ENCODE measurements around the gene AEN.

The AEN gene

DNA sequence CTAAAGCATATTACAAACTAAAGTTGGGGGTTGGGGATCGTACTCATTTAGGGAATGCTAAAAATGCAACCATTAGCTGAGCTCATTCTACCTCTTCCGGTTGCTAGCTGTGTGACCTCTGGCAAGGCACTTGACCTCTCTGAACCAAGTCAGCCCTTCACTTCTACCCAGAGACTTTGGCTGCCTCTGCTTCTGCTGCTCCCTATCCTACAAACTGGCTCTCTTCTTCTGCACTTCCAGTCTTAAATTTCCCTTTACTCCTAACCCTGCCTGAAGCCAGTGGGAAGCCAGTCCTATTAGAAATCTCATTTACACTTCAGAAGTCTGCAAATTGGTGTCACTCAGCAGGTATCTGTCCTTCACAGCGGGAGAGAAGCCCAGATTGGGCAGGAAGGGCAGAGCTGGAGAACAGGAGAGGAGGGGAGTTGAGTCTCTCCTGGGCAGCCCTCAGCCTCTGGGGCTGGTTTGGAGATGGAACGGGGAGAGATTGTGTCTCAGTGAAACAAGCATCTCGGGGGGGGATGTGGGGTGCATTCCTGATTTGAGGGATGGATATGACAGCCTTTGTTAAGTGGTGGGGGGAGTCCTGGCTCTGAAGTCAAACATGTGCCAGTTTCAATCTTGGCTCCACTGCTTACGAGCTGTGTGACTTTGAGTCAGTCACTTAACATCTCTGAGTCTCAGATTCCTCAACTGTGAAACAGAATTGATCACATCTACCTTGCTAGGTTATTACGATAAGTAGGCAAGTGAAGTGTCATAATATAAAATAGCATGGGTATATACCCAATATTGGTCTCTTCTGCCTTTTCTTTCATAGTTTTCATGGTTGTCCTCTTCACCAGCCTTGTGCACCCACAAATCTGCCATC, 7.8 kb upstream of the AEN start:
- DNase-seq (ENCODE audit: low read depth in 2 of 2): no peak

- no peak for DNase-seq (ENCODE audit: low read depth in 2 of 2)
Observed at GRCh38 chr15:88615303-88616107, 5.6 kb upstream of the AEN start.

GRCh38 chr15:88616240-88616639, 4.9 kb upstream of the AEN start:
- DNase-seq (ENCODE audit: low read depth in 2 of 2): no peak

- no peak for DNase-seq (ENCODE audit: low read depth in 2 of 2)
Observed at GRCh38 chr15:88617031-88617722, 4.0 kb upstream of the AEN start.

DNA sequence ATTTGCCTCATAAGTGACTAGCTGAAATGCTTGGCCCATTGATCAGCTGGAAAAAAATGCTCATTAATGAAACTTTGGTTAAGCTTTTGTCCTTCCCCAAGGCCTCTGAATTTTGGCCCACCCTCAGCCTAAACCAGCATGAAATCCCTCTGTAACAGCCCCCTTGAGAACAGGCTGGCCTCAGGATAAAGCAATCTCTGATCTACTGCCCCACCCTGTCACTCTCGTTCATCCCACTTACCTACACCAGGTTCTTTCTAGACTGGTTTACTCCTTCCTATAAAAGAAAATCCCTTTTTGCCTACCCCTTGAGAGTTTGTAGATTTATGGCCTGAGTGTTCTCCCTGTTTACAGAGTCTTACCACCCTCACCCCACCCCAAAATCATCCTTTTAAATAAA, 3.4 kb upstream of the AEN start:
- no peak for DNase-seq (ENCODE audit: low read depth in 2 of 2)

- no peak for DNase-seq (ENCODE audit: low read depth in 2 of 2)
Observed at GRCh38 chr15:88618686-88619085, 2.5 kb upstream of the AEN start.

GRCh38 chr15:88619796-88620195, 1.3 kb upstream of the AEN start:
- no peak for DNase-seq (ENCODE audit: low read depth in 2 of 2)

DNA sequence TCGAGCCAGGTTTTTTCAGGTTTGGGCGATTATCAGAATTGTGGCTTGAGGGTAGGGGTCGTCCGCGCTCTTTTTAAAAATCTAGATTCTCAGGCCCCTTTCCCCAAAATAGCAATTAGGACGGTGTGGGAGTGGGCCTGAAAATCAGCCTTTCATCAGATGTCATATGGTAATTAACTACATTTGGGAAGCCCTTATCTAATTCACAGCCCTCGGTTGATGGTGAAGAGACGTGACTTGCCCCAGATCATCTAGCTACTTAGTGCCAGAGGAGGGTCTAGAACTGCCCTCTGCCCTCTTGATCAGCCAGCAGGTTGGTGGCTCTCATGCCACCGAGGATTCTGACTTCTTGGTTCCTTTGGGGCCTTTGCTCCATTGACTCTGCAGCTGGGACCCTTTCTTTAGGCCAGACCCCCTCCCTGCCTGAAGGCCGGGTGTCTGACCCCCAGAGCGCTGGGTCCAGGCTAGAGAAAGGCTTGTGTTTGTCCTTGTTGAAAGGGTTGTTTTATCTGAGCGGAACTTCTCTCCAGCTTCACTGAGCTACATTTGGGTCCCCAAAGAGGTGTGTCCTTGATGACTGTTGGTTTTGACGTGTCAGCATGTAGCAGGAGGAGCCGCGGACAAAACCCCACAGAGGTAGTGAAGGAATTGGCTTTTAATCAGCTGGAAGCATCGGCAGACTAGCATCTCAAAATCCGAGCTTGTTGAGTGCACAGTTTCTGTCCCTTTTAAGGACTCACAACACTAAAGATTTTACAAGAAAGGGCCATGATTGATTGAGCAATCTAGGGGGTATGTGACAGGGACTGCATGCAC, 857 bp downstream of the AEN start:
- no peak for DNase-seq (ENCODE audit: low read depth in 2 of 2)

GRCh38 chr15:88622605-88622975, 1.4 kb downstream of the AEN start:
- DNase-seq (ENCODE audit: low read depth in 2 of 2): no peak

GRCh38 chr15:88623061-88623460, 1.9 kb downstream of the AEN start:
- peak; percentile 45 to 72 for DNase-seq (ENCODE audit: low read depth in 2 of 2)

DNA sequence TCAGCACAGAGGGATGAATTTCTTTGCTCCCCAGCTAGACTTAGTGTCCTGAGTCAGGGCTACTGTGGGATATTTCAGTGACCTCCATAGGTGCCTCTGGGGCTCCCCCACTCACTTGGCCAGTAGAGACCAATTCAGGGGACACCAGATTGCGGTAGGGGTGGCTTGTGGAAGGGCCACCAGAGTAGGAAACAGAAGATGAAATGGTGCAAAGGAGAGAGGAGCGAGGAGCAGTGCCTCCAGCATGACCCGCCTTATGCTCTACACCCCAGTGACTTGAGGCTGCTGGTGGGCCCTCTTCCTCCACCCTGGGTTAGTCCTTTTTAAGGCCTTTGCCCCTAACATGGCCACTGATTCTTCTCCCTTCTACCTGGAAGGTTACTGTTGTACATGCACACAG, 2.5 kb downstream of the AEN start:
- DNase-seq (ENCODE audit: low read depth in 2 of 2): no peak

DNA sequence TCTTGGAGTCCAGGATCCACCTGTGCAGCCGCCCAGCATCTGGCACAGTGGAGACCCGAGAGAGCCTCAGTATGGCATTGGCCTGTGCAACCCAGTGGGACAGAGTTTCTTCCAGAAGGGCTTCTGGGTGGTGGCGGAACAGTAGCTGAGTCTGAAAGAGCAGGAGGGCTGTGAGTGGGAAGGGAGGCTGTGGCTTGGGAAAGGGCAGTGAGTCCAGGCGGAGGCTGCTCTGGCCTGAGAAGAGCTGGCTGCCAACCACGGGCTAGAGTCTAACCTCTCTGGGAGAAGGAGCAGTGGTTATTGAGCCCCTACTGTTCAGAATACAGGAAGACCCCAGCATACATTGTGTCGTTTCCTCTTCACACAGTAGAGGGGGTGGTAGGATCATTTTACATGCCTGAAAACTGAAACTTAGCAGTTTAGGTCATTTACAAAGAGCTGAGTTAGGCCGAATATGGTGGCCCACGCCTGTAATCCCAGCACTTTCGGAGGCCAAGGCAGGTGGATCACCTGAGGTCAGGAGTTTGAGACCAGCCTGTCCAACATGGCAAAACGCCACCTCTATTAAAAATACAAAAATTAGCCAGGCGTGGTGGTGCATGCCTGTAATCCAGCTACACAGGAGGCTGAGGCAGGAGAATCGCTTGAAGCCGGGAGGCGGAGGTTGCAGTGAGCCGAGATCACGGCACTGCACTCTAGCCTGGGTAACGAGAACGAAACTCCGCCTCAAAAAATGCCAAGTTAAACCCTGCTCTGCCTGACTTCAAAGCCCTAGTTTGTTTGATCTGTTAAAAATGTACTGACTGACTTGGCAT, 3.2 kb downstream of the AEN start:
- DNase-seq (ENCODE audit: low read depth in 2 of 2): no peak

DNA sequence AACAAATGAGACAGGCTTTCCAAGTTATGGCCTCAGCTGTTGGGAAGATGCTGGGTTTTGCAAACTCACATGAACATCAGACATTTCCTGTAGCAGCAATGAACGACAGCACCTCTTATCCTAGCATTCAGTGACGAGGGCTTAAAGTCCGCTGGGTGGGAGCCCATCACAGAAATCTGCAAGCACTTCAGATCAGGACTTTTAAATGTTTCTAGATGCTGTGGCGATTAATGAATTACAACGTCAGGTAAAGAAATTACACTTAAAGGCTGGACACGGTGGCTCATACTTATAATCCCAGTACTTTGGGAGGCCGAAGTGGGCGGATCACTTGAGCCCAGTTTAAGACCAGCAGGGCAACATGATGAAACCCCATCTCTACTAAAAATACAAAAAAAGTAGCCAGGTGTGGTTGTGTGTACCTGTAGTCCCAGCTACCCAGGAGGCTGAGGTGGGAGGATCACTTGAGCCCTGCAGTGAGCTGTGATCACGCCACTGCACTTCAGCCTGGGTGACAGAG, 3.9 kb downstream of the AEN start:
- no peak for DNase-seq (ENCODE audit: low read depth in 2 of 2)

DNA sequence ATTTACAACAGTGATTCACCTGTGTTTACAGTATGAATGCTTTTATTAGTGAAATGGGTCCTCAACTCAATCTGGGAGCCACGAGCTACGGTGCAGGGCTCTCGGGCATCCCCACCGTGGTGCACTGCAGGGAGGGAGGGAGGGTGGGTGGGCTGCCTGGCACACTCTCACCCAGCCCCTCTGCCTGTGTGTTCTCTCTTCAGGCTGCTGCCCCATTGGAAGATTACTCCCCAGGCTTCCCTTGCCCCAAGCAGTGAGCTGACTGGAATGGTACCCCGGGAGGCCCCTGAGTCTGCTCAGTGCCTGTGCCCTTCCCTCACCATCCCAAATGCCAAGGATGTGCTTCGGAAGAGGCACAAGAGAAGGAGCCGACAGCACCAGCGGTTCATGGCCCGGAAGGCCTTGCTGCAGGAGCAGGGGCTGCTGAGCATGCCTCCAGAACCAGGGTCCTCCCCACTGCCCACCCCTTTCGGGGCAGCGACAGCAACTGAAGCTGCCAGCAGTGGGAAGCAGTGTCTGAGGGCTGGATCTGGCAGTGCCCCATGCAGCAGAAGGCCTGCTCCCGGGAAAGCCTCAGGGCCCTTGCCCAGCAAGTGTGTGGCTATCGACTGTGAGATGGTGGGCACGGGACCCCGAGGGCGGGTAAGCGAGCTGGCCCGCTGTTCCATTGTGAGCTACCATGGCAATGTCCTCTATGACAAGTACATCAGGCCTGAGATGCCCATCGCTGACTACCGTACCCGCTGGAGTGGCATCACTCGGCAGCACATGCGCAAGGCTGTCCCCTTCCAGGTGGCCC, 5.0 kb downstream of the AEN start:
- no peak for DNase-seq (ENCODE audit: low read depth in 2 of 2)

GRCh38 chr15:88627463-88627862, 6.3 kb downstream of the AEN start:
- DNase-seq (ENCODE audit: low read depth in 2 of 2): no peak

DNA sequence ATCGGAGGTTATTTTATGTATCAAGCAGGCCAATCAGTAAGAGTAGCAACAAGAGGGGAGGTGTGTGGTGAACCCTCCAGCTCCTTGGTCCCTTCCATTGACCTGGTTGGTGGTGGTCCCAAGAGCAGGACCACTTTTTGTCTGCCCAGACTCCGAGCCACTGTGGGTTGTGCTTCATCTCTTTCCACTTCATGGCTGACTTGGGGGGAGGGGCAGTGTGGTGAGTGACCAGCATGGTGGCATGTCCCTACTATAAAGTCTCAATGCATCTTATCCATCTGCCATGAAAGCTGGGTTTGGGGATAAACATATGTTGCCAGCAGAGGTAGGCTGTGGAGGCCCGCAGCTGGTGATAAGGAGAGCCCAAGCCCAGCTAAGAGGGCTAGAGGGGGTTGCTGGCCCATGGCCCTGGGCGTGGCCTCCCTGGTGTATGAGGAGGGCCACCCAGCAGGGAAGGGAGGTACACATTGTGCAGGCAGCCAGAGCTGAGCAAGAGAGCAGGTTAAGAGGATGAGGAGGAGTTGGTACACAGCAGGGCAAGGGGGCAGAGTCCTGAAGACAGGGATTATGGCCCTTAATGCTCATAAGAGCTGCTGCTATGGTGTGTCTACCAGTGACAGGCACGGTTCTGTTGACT, 7.0 kb downstream of the AEN start:
- no peak for DNase-seq (ENCODE audit: low read depth in 2 of 2)

DNA sequence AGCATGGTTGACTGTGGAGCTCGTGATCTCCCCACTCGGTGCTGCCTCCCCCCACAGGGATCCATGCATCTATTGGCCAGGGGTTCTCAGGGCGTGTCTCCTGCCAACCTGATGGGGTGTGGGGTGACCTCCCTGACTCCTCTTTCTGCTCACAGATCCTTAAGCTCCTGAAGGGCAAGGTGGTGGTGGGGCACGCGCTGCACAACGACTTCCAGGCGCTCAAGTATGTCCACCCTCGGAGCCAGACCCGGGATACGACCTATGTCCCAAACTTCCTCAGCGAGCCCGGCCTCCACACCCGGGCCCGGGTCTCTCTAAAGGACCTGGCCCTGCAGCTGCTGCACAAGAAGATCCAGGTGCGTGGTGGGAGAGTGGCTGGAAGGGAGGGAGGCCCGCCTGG, 7.9 kb downstream of the AEN start:
- no peak for DNase-seq (ENCODE audit: low read depth in 2 of 2)

DNA sequence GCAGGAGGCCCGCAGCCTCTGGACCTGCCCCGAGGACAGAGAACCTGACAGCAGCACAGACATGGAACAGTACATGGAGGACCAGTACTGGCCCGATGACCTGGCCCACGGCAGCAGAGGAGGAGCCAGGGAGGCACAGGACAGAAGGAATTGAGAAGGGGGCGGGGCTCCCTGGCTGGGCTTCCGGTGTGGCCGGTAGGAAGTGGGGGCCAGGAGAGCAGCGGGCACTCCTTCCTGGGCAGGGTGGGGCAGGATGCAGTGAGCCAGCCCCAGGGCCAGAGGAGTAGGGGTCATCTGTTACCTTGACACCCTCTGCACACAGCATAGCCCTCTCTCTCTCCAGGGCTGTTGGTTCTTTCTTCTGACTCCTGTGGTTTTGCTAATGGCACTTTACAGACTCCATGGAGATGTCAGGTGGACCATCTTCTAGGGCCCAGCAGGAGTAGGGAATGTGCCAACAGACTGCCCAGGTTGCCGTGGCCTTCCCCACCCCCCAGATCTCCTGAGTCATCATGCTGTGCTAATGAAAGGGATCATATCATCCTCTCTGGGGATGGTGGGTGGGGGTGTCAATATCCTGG, 9.1 kb downstream of the AEN start:
- no peak for DNase-seq (ENCODE audit: low read depth in 2 of 2)

All from stimulated activated CD4-positive, alpha-beta T cell treated with anti-CD3 and anti-CD28 coated beads, Interleukin-12 subunit alpha, Interleukin-12 subunit beta, amount 100 ng/mL, for 24 hours (primary cell).